Thyroid gland (tissue), 4 donors: ENCODE results near the gene RAB27B. TPM values are rescaled to one million over a fixed set of nuclear protein-coding genes. Genes with fewer than 3 reads are reported as not detected.

Experiments
- DNase-seq, 2 donors: peaks; one replicate each; pipeline ENCODE4 v3.0.0-alpha.2; 2019
- H3K27ac ChIP-seq, 3 donors: fragments of 200-600 bp; sonication (generic); 1 replicate in 2 of 3; 2 replicates in 1 of 3; pipeline ENCODE4 v1.5.1; 2016 to 2019; ENCODE audit warnings: mild to moderate bottlenecking in 1 of 3, moderate library complexity in 1 of 3
- H3K27me3 ChIP-seq: fragments of 200-600 bp; sonication (generic); one replicate; pipeline ENCODE4 v1.5.1; 2019
- H3K36me3 ChIP-seq, 2 donors: fragments of 200-600 bp; sonication (generic); one replicate each; pipeline ENCODE4 v1.5.1; 2016 to 2019
- H3K4me1 ChIP-seq, 2 donors: fragments of 200-600 bp; sonication (generic); one replicate each; pipeline ENCODE4 v1.5.1; 2017 to 2019
- H3K4me3 ChIP-seq, 3 donors: fragments of 200-600 bp; sonication (generic); replicated peaks in 1 of 3; 1 replicate in 2 of 3; 2 replicates in 1 of 3; pipeline ENCODE4 v1.5.1; 2016; ENCODE audit warnings: mild to moderate bottlenecking in 1 of 3
- H3K9me3 ChIP-seq: fragments of 200-600 bp; sonication (generic); one replicate; pipeline ENCODE4 v1.5.1; 2017
- CTCF ChIP-seq, 6 experiments: fragments of 200-600 bp in 3 of 6; fragments of 450-650 bp in 3 of 6; sonication (generic) in 3 of 6; IDR thresholded peaks; one replicate each; pipeline ENCODE4 v1.5.1; 2016 to 2019; ENCODE audit warnings: antibody characterized with exemption in 6 of 6, mild to moderate bottlenecking in 2 of 6, inconsistent platforms in 1 of 6, moderate library complexity in 1 of 6
- POLR2A ChIP-seq, 2 donors: fragments of 450-650 bp; IDR thresholded peaks; one replicate each; pipeline ENCODE4 v1.6.1; 2017; ENCODE audit warnings: antibody characterized with exemption in 2 of 2, mild to moderate bottlenecking in 2 of 2, moderate library complexity in 1 of 2
- WGBS, 2 donors: methylation state at CpG; one replicate each; pipeline ENCODE4 v1.1.5; 2017; 5-methylcytosine and 5-hydroxymethylcytosine counted together
- intact Hi-C: fragments of 100-400 bp; cut with DNase I; formaldehyde crosslinking; loops from one replicate; pipeline ENCODE4 v1.15.1; 2023
- total RNA-seq, 4 donors: library from RNA; depleted of rRNA; stranded (reverse); fragments of >200 nt; gene quantifications; one replicate each; pipeline ENCODE4 v1.2.3, GENCODE V29; 2016

RAB27B gene
- total RNA-seq, 4 donors from 2014 or later = 0.21 to 0.44 (median 0.37) TPM

- Histone ChIP-seq H3K36me3 (no peaks in the 10 kb centered on the region), H3K9me3 (no peaks in the 10 kb centered on the region), H3K4me1 (no peaks in the 10 kb centered on the region), H3K4me3 (no peak overlapping the region), H3K27me3 (no peaks in the 10 kb centered on the region), H3K27ac (no peak overlapping the region)
- DNase-seq = no peak
- TF ChIP-seq CTCF (IDR thresholded peaks at IDR 0.05) (no peak), POLR2A (IDR thresholded peaks at IDR 0.05) (no peak)
- whole genome bisulfite sequencing, 2 donors = 94 to 96% methylated on average over 3 of the region's 3 CpGs
- intact Hi-C loops = no loop called here
Measured at GRCh38 chr18:54916507-54916906, 88.2 kb downstream of the RAB27B start.

- no peak for DNase-seq
- no peak overlapping the region for H3K27ac ChIP-seq
- WGBS, 2 donors = 93 to 96% methylated on average over 4 of the region's 4 CpGs
- no peaks in the 10 kb centered on the region for H3K9me3 ChIP-seq
- no peaks in the 10 kb centered on the region for H3K27me3 ChIP-seq
- no peak overlapping the region for H3K4me3 ChIP-seq
- intact Hi-C loops = no loop called here
- TF ChIP-seq POLR2A (IDR thresholded peaks at IDR 0.05) = no peak
- TF ChIP-seq CTCF (IDR thresholded peaks at IDR 0.05) = no peak
- no peaks in the 10 kb centered on the region for H3K36me3 ChIP-seq
- no peaks in the 10 kb centered on the region for H3K4me1 ChIP-seq
Measured at GRCh38 chr18:54918060-54918459, 89.8 kb downstream of the RAB27B start.

GRCh38 chr18:54919412-54919811, 91.1 kb downstream of the RAB27B start:
- Histone ChIP-seq H3K4me1 (no peaks in the 10 kb centered on the region), H3K9me3 (no peaks in the 10 kb centered on the region), H3K27ac (no peak overlapping the region), H3K36me3 (no peaks in the 10 kb centered on the region), H3K27me3 (no peaks in the 10 kb centered on the region), H3K4me3 (no peak overlapping the region)
- intact Hi-C loops = no loop called here
- TF ChIP-seq CTCF (IDR thresholded peaks at IDR 0.05) (no peak), POLR2A (IDR thresholded peaks at IDR 0.05) (no peak)
- WGBS, 2 donors = 93 to 95% methylated on average over 6 of the region's 6 CpGs
- no peak for DNase-seq

GRCh38 chr18:54923339-54923956, 95.2 kb downstream of the RAB27B start:
- no peaks in the 10 kb centered on the region for H3K36me3 ChIP-seq

More at GRCh38 chr18:54923339-54923956, 95.2 kb downstream of the RAB27B start:
- Histone ChIP-seq H3K4me3 (no peak overlapping the region), H3K4me1 (no peaks in the 10 kb centered on the region), H3K27me3 (no peaks in the 10 kb centered on the region), H3K9me3 (no peaks in the 10 kb centered on the region), H3K27ac (no peak overlapping the region)
- TF ChIP-seq CTCF (IDR thresholded peaks at IDR 0.05) (no peak), POLR2A (IDR thresholded peaks at IDR 0.05) (no peak)
- intact Hi-C loops = no loop called here
- 30 to 54% methylated on average over 4 of the region's 4 CpGs for WGBS, 2 donors
- DNase-seq = peak; percentile 8 to 40
